NCI-H226 (cell line): Measurements from ENCODE around the gene CTLA4.

Source experiments
- DNase-seq: peaks from one replicate; pipeline ENCODE4 v3.0.0-alpha.2; 2015

Gene CTLA4

DNA sequence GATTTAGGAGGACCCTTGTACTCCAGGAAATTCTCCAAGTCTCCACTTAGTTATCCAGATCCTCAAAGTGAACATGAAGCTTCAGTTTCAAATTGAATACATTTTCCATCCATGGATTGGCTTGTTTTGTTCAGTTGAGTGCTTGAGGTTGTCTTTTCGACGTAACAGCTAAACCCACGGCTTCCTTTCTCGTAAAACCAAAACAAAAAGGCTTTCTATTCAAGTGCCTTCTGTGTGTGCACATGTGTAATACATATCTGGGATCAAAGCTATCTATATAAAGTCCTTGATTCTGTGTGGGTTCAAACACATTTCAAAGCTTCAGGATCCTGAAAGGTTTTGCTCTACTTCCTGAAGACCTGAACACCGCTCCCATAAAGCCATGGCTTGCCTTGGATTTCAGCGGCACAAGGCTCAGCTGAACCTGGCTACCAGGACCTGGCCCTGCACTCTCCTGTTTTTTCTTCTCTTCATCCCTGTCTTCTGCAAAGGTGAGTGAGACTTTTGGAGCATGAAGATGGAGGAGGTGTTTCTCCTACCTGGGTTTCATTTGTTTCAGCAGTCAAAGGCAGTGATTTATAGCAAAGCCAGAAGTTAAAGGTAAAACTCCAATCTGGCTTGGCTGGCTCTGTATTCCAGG is at the start of gene CTLA4:
Gene CTLA4, plus strand, starts transcription at position 211 of the 640 bp plus-strand sequence. Its CDS starts 172 bp downstream, at position 383.
- DNase-seq = no peak

- no peak for DNase-seq
Observed at GRCh38 chr2:203818656-203819055, 48.9 kb upstream of the CTLA4 start.

DNA sequence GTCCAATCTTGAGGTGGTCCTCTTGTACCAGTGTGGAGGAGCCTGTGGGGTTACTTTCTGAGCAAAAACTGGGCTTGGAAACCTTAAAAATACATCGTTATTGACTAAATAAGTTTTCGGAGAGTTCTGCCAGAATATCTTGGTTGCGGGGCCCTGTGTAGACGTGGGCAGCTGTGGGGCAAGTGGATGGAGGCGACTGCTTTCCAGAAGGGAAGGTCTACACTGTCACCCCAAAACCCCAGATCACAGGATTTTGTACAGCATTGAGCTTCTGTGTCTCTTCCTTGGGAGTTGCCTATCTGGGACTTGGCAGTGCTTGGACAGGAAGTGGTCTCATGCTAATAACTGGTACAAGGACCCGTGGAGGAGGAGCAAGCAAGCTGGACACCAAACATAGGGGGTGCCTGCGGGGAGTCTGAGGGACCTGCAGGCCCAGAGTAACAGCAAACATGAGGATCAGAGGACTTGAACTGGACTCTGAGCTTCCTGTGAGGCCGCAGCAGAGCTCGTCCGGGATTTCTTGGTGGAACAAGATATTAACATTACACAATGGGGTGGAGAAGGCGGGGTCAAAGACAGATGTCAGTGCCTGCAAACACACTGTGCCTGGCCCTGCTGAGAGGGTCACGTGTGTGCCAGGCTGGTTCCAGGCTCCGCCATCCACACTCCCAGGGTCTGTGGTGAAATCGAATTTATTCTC is 48.0 kb upstream of the CTLA4 start:
- no peak for DNase-seq

GRCh38 chr2:203820969-203821368 is 46.6 kb upstream of the CTLA4 start:
- DNase-seq = no peak

DNA sequence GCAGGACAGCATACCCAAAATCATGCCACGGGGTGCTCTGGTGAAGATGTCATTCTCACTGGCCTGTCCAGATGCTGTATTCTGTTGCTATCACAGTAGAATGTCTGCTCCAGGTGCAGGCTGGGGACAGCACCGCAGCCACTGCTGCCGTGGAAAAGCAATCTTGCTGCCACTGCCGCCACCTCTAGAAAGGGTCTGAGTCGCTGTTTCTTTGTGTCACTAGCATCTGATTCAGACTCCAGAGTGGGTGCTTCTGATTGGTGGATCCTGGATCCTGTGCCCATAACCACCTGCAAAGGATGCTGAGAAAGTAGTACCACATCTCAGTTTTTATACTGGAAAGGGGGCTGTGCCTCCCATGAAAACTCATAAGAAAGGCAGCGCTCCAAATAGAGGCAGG is 45.3 kb upstream of the CTLA4 start:
- no peak for DNase-seq

- no peak for DNase-seq
Observed at GRCh38 chr2:203823173-203823572, 44.4 kb upstream of the CTLA4 start.

DNA sequence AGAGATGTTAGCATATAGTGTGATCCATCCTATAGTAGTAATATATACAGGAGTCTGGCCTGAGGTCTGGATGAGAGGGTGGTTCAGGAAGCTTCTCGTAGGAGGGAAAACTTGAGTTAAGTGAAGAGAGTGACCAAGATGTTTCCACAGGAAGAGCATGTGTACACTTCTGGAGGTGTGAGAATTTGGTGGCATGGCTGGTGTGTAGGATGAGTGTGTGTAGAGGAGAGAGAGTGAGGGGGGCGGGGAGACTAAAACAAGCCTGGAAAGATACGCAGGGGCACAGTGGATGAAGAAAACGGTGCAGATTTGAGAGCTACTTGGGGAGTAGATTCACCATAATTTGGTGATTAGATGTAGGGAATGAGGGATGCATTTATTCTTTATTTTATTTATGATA is 43.5 kb upstream of the CTLA4 start:
- no peak for DNase-seq

GRCh38 chr2:203824603-203825002 is 43.0 kb upstream of the CTLA4 start:
- DNase-seq = no peak

DNA sequence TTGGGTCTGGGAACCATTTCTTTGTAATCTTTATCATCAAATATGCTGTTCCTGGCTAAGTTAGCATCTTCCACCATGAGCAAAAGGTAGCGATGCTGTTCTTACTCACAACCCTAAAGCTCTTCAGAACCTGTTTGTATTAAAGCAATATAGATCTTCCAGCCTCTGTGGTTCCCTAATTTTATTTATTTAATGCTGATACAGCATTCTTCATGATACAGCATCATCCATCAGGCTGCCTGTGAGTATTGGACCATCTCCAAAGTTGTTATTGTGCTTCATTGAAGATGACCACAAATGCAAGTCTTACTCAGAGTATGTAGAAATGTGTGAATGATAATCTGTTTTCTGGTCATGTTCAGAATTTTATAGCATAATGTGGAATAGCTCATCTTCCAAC is 40.9 kb upstream of the CTLA4 start:
- DNase-seq = no peak

DNA sequence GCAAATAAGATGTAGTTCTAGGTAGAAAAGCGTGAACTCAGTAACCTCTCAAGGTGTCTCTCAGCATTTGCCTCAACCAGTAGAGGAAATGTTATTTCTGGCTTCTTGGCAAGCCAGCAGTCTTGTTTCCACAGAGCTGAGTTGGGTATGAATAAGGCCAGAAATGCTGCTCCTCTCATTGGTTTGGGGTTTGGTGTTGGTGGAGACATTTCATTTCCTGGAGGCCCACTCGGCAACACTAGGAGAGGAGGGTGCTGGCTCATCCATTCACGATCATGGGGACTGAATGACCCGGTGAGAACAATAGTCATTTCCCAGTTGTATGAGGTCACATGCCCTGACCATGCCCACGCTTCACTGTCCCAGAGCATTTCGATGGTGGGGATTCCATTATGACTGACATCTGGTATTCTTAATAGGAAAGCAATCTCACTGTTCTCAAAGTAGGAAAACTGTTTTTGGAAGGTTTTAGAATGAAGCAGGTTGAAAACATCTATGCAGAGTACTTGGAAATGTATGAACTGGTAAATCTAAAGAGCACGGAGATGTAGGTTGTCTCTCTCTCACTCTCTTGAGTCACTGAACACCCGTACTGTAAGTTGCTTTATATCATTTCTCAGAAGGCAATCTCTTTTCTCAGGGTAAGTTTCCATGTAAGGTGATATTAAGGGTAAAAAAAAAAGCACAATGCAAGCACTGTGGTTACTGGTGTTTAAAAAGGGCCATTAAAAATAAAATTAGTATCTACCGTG is 37.1 kb upstream of the CTLA4 start:
- DNase-seq = no peak

DNA sequence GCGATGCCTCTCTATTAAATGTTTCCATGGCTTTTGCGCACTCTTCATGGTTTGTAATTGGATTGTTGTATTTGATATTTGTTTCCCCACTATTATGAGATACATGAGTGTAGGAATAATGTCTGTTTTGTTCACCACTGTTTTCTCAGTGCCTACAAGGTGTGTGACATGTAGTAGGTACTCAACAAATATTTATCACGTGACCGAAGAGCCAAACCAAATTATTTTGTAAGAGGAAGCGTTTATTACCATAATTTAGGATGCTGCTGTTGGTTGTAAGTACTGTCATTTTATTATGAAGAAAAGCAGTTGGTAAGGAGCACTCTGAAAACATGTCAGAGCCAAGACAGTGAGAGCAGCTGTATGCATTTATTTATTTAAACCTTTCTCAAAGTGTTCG is 32.2 kb upstream of the CTLA4 start:
- DNase-seq = no peak

- no peak for DNase-seq
Observed at GRCh38 chr2:203835892-203836800, 31.4 kb upstream of the CTLA4 start.

DNA sequence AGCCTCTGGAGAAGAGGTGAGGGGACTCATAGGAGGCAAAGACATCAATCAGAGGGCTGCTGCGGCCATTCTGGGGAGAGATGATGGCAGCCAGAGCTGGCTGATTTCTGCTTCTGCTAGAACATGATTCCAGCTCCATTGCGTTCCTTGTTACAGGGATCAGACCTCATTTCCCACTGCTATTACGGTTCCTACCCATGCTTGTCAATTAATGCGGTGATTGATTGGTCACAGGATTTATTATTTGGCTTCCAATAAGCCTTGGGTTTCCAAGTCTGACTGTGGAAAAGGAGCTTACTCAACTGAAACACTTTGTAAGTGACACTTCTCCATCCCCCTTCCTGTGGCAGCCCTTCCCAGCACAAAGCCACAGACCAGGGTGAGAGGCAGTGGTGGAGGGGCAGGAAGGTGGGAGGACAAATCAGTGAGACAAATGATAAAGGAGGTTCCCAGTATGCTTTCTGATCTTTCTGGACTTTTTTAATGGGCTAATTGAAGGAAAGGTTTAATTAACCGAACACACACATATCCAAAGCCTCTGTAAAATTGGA is 26.8 kb upstream of the CTLA4 start:
- no peak for DNase-seq

- DNase-seq = no peak
Observed at GRCh38 chr2:203841654-203842053, 25.9 kb upstream of the CTLA4 start.

DNA sequence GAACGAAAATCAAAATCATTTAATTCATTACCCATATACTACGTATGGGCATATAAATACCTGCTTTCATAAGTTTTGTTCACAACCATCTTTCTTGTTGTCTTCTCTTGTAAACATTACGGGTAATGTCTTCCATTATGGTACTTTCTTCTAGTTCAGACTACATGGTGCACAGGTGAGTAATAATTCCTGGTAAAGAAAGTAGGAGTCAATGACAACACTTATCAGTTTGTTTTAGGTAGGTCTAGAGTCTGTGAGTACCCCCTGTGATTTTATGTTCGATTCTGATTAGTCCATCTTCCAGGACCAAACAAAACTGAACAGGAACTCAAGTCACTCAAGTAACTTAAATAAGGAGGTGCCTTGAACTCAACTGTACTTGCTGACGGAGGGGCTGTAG is 25.2 kb upstream of the CTLA4 start:
- DNase-seq = no peak

DNA sequence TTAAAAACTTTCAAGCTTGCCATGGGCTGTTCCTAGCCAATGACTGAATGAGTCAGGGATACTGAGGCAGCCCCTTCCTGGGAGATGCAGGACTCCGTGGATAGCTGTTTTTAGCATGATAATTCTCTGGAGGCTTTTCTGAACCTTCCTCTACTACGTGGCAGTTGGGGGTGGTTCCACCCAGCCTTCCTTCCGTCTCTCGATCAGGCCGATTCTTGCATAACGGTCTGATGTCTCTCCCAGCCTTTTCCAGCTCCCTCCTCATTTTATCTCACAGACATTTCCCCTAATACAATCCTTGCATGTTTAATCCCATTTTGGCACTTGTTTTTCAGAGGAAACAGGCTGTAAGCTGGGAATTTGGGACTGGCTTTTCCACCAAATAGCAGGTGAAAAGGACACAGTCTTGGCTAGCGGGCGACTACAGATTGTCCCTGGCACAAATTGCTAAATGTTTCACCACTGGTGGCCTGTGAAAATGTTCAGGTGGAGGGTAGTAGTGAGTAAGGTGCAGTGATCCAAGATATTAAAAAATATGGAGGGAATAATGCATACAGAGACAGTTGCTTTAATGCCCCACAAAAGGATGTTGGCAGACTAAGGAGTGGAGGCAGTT is 21.0 kb upstream of the CTLA4 start:
- DNase-seq = no peak

DNA sequence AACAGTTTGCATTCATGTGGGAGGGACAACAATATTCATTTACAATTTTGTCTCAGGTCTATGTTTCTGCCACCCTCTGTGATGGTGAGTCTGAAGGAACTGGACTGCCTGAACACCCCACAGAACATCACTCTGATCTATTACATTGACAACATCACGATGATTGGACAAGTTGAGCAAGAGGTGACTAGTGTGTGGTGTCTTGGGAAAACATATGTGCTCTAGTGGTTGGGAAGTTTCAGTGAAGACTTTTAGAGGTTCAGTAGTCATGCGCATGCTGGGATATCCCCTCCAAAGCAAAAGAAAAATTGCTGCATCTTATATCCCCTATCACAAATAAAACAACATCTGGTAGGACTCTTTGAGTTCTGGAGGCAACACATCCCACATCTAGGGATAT is 18.6 kb upstream of the CTLA4 start:
- no peak for DNase-seq

GRCh38 chr2:203852760-203853159 is 14.8 kb upstream of the CTLA4 start:
- no peak for DNase-seq

DNA sequence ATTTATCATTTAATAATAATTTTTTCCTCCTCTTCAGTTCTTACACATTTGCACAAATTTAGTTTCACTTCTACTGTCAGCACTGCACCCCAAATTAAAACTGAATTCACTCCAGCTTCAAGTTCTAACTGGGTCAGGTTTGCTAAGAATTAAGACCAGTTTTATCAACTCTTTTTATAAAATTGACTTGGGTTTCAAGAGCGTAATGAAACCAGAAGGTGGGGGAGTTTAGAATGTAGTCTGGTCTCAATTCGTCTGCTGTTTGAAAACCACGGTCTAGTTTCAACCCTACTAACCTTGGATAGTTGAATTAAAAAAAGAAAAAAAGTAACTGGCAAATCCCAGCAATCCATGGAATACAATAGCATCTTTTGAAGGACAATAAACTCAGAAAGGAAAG is 14.3 kb upstream of the CTLA4 start:
- no peak for DNase-seq

DNA sequence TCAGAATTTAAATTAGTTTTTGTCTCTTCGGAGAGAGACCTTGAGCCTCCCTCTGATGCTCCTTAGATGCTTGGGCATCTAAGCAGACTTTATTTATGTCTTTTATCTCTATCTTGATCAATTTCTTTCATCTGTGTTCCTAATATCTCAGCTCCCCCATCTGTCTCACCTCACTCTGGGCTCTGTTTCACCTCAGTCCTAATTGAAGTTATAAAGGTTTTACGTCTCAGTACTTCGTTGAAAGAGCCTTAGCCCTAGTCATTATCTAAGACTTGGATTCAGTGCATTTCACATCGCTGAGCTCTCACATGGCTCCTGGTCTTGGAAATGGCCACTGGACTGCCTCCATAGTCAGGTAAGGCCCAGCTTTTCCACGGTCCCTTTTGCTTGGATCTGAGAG is 13.8 kb upstream of the CTLA4 start:
- DNase-seq = no peak

DNA sequence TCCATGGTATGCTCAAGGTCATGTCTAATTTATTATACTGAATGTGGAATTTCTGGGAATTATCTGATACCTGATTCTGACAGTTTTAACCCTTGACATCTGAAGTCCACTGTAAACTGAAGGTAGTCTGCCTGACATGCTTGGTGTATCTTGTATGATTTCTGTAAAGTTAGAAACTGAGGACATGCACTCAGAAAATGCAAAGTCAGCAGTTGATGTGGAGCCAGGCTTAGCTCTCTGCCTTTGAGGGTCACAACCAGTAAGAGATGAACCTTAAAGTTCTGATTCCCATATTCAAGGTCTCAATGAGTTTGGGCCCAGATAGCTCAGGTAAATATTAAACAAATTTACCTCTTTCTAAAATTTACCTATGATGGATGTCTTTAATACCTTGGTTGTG is 12.3 kb upstream of the CTLA4 start:
- no peak for DNase-seq

DNA sequence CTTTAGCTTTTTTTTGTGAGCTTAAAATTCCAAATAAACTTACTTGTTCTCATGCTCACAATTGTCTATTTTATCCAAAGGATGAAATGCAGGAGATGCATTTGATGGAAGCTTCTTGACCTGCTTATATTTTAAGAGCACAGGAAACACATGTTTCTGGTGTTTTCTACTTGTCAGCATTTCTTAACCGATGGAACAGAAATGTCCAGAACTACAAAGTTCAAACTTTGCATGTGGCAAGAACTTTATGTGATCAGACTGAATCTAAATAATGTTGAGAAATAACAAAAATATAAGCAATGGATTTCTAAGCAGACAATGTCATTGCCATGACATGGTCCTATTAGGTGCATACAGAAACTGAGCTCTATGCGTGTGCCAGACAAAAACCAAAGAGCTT is 9.9 kb upstream of the CTLA4 start:
- no peak for DNase-seq
